HepG2 (cell line): ENCODE measurements around the gene TADA1. TPM values are rescaled to one million over a fixed set of nuclear protein-coding genes. Genes with fewer than 3 reads are reported as not detected.

ENCODE experiments used
- ARNT2 ChIP-seq: sonication (generic); formaldehyde crosslinking; IDR thresholded peaks from 2 replicates; pipeline ENCODE4 v1.8.0; 2022; ENCODE audit warnings: mild to moderate bottlenecking, low read depth, missing genetic modification reagents, moderate library complexity
- CREM ChIP-seq, 2 experiments: sonication (generic) in 1 of 2; formaldehyde crosslinking in 1 of 2; IDR thresholded peaks; 2 replicates each; pipeline versions ENCODE4 v1.4.0 to v1.6.1; 2016 to 2020; ENCODE audit warnings: antibody characterized with exemption in 1 of 2, mild to moderate bottlenecking in 1 of 2, missing genetic modification reagents in 1 of 2
- EP300 ChIP-seq, 3 experiments: sonication (generic) in 1 of 3; formaldehyde crosslinking in 1 of 3; IDR thresholded peaks; 2 replicates each; pipeline versions ENCODE4 v1.5.1 to v1.6.1; 2011 to 2020; ENCODE audit warnings: low read depth in 2 of 3, low read length in 2 of 3, borderline replicate concordance in 1 of 3, improper control_type of control experiment in 1 of 3, mild to moderate bottlenecking in 1 of 3, missing genetic modification reagents in 1 of 3, moderate library complexity in 1 of 3
- NFE2 ChIP-seq: sonication (generic); formaldehyde crosslinking; IDR thresholded peaks from 2 replicates; pipeline ENCODE4 v1.4.0; 2020; ENCODE audit warnings: missing genetic modification reagents
- PHF21A ChIP-seq: sonication (generic); formaldehyde crosslinking; IDR thresholded peaks from 2 replicates; pipeline ENCODE4 v1.5.0; 2020; ENCODE audit warnings: mild to moderate bottlenecking, missing genetic modification reagents
- RXRB ChIP-seq: IDR thresholded peaks from 2 replicates; pipeline ENCODE4 v1.6.1; 2016; ENCODE audit warnings: borderline replicate concordance, missing genetic modification reagents, missing compliant biosample characterization
- YEATS4 ChIP-seq: sonication (generic); formaldehyde crosslinking; IDR thresholded peaks from 2 replicates; pipeline ENCODE4 v1.4.0; 2020; ENCODE audit warnings: missing genetic modification reagents, borderline replicate concordance
- ZFP41 ChIP-seq: sonication (generic); formaldehyde crosslinking; IDR thresholded peaks from 2 replicates; pipeline ENCODE4 v1.4.0; 2020; ENCODE audit warnings: mild to moderate bottlenecking, missing genetic modification reagents, borderline replicate concordance
- ZNF17 ChIP-seq: sonication (generic); formaldehyde crosslinking; IDR thresholded peaks from 2 replicates; pipeline ENCODE4 v1.5.0; 2020; ENCODE audit warnings: mild to moderate bottlenecking, missing genetic modification reagents
- ZNF292 ChIP-seq: sonication (generic); formaldehyde crosslinking; IDR thresholded peaks from 2 replicates; pipeline ENCODE4 v1.8.1; 2022; ENCODE audit warnings: mild to moderate bottlenecking, low read depth, missing genetic modification reagents, borderline replicate concordance
- ZNF766 ChIP-seq: sonication (generic); formaldehyde crosslinking; IDR thresholded peaks from 2 replicates; pipeline ENCODE4 v1.5.0; 2020; ENCODE audit warnings: missing genetic modification reagents, borderline replicate concordance
- ZNF788 ChIP-seq: sonication (generic); formaldehyde crosslinking; IDR thresholded peaks from 2 replicates; pipeline ENCODE4 v1.5.0; 2020; ENCODE audit warnings: mild to moderate bottlenecking, missing genetic modification reagents, borderline replicate concordance
- polyA plus RNA-seq, 8 experiments: library from polyadenylated mRNA; depleted of rRNA in 3 of 8; stranded (reverse) in 7 of 8; unstranded in 1 of 8; fragments of >200 nt; fragmentation: Illumina TruSeq in 4 of 8; extraction: Trizol in 4 of 8; gene quantifications; 2 replicates each; pipeline versions ENCODE4 v1.2.1 to v1.2.3, GENCODE V29; 2011 to 2016; ENCODE audit warnings: low read depth in 4 of 8, missing spikeins in 1 of 8, mixed read lengths in 1 of 8; ENCODE audit not compliant: insufficient read depth in 1 of 8
- total RNA-seq, 5 experiments: library from RNA; depleted of rRNA; stranded (reverse); fragments of >200 nt; fragmentation: Illumina TruSeq; extraction: Trizol; gene quantifications; 2 replicates each; pipeline ENCODE4 v1.2.3, GENCODE V29; 2016; ENCODE audit warnings: low read depth in 1 of 5
- TF ChIP-seq, protein P1 (sequence below): sonication (generic); formaldehyde crosslinking; IDR thresholded peaks from 2 replicates; pipeline ENCODE4 v1.4.0; 2020; ENCODE audit warnings: missing genetic modification reagents, borderline replicate concordance
- TF ChIP-seq, protein P2 (sequence below), 2 experiments: sonication (generic) in 1 of 2; formaldehyde crosslinking in 1 of 2; IDR thresholded peaks; 2 replicates each; pipeline versions ENCODE4 v1.5.1 to v1.6.1; 2011 to 2020; ENCODE audit warnings: borderline replicate concordance in 1 of 2, low read depth in 1 of 2, low read length in 1 of 2, mild to moderate bottlenecking in 1 of 2, missing genetic modification reagents in 1 of 2, moderate library complexity in 1 of 2
- TF ChIP-seq, protein P3 (sequence below): sonication (generic); formaldehyde crosslinking; IDR thresholded peaks from 2 replicates; pipeline ENCODE4; 2020; ENCODE audit warnings: missing genetic modification reagents, mild to moderate bottlenecking, borderline replicate concordance
- TF ChIP-seq, protein P4 (sequence below): sonication (generic); formaldehyde crosslinking; IDR thresholded peaks from 2 replicates; pipeline ENCODE4 v1.5.1; 2020; ENCODE audit warnings: mild to moderate bottlenecking, missing genetic modification reagents, borderline replicate concordance

Gene TADA1
- total and polyA plus RNA-seq, 2 of the 13 experiments (the other 11 are each of a cell fraction or from before 2014, with no cell fraction given), result 28.3 to 29.1 TPM

DNA sequence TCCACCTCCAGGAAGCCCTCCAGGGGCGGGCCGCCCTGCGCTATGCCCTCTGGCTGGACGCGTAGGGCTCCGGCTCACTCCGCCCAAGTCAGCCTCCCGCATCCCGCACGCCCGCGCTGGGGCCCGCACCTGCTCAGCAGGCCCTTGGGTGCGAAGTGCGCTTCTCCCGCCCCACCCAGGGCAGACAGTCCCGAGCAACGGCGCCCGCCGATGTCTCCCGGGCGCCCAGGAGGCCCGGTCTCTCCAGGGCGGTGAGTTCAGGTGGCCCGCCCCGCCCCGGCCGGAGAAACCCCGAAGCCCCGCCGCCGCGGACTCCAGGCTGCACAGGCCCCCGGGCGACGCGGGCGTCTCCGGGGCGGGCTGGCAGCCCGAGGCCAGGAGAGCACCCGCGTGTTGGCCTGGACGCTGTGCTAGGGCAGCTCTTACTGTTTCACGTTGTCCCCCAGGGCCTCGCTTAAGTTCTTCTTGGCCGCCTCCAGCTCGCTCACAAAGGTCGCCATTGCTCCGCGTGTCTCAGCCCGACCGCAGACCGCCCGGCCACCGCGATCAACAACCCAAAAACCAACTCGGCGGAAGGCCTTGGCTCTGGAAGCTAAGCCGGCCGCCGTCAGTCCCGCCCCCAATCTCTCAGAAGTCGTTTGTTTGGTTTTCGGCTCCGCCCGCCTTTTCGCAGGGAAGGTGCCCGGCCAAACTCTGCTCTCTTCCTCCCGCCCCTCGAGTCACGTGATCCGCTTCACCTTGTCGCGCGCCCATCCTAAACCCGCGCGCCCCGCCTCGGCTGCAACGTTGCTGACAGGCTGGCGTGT lies at the start of gene TADA1 (continued):
- TF ChIP-seq EP300 (IDR thresholded peaks at IDR 0.05; ENCODE audit: low read depth in 2 of 2, low read length in 2 of 2) (no peak), EP300 (CRISPR knock-in tag; IDR thresholded peaks at IDR 0.05; ENCODE audit: borderline replicate concordance) (peak; percentile 41; the same call in 1 of the 2 replicates), ZFP41 (CRISPR knock-in tag) (peak; percentile 42; the same call in 1 of the 2 replicates), RXRB (CRISPR knock-in tag) (peak; percentile 51), CREM (IDR thresholded peaks at IDR 0.05) (peak; percentile 74), CREM (CRISPR knock-in tag; IDR thresholded peaks at IDR 0.05) (no peak), ZNF788 (peak; percentile 86; the same call in 1 of the 2 replicates), PHF21A (CRISPR knock-in tag) (peak; percentile 81), ZNF292 (peak; percentile 92), ARNT2 (CRISPR knock-in tag) (peak; percentile 71; the same call in 1 of the 2 replicates), NFE2 (CRISPR knock-in tag) (no peak), YEATS4 (CRISPR knock-in tag) (peak; percentile 92), ZNF766 (CRISPR knock-in tag) (0 out of 2 replicates have a peak, but pooled peaks have one; percentile 14), ZNF17 (CRISPR knock-in tag) (no peak)
- TF ChIP-seq, protein P1, sequence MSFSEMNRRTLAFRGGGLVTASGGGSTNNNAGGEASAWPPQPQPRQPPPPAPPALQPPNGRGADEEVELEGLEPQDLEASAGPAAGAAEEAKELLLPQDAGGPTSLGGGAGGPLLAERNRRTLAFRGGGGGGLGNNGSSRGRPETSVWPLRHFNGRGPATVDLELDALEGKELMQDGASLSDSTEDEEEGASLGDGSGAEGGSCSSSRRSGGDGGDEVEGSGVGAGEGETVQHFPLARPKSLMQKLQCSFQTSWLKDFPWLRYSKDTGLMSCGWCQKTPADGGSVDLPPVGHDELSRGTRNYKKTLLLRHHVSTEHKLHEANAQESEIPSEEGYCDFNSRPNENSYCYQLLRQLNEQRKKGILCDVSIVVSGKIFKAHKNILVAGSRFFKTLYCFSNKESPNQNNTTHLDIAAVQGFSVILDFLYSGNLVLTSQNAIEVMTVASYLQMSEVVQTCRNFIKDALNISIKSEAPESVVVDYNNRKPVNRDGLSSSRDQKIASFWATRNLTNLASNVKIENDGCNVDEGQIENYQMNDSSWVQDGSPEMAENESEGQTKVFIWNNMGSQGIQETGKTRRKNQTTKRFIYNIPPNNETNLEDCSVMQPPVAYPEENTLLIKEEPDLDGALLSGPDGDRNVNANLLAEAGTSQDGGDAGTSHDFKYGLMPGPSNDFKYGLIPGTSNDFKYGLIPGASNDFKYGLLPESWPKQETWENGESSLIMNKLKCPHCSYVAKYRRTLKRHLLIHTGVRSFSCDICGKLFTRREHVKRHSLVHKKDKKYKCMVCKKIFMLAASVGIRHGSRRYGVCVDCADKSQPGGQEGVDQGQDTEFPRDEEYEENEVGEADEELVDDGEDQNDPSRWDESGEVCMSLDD (CRISPR knock-in tag), result 0 out of 2 replicates have a peak, but pooled peaks have one; percentile 24
- TF ChIP-seq, protein P2, sequence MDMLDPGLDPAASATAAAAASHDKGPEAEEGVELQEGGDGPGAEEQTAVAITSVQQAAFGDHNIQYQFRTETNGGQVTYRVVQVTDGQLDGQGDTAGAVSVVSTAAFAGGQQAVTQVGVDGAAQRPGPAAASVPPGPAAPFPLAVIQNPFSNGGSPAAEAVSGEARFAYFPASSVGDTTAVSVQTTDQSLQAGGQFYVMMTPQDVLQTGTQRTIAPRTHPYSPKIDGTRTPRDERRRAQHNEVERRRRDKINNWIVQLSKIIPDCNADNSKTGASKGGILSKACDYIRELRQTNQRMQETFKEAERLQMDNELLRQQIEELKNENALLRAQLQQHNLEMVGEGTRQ (IDR thresholded peaks at IDR 0.05; ENCODE audit: low read depth, low read length), result peak; percentile 95
- TF ChIP-seq, protein P2 (CRISPR knock-in tag; IDR thresholded peaks at IDR 0.05; ENCODE audit: borderline replicate concordance), result peak; percentile 97; the same call in 1 of the 2 replicates
- TF ChIP-seq, protein P3, sequence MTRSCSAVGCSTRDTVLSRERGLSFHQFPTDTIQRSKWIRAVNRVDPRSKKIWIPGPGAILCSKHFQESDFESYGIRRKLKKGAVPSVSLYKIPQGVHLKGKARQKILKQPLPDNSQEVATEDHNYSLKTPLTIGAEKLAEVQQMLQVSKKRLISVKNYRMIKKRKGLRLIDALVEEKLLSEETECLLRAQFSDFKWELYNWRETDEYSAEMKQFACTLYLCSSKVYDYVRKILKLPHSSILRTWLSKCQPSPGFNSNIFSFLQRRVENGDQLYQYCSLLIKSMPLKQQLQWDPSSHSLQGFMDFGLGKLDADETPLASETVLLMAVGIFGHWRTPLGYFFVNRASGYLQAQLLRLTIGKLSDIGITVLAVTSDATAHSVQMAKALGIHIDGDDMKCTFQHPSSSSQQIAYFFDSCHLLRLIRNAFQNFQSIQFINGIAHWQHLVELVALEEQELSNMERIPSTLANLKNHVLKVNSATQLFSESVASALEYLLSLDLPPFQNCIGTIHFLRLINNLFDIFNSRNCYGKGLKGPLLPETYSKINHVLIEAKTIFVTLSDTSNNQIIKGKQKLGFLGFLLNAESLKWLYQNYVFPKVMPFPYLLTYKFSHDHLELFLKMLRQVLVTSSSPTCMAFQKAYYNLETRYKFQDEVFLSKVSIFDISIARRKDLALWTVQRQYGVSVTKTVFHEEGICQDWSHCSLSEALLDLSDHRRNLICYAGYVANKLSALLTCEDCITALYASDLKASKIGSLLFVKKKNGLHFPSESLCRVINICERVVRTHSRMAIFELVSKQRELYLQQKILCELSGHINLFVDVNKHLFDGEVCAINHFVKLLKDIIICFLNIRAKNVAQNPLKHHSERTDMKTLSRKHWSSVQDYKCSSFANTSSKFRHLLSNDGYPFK (CRISPR knock-in tag), result peak; percentile 38; the same call in 1 of the 2 replicates
- TF ChIP-seq, protein P4, sequence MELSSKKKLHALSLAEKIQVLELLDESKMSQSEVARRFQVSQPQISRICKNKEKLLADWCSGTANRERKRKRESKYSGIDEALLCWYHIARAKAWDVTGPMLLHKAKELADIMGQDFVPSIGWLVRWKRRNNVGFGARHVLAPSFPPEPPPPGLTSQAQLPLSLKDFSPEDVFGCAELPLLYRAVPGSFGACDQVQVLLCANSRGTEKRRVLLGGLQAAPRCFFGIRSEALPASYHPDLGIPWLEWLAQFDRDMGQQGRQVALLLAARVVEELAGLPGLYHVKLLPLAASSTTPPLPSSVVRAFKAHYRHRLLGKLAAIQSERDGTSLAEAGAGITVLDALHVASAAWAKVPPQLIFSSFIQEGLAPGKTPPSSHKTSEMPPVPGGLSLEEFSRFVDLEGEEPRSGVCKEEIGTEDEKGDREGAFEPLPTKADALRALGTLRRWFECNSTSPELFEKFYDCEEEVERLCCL (CRISPR knock-in tag), result no peak
